IMR-90 (cell line): ENCODE data around the gene KLHL29. TPM values are rescaled to one million over a fixed set of nuclear protein-coding genes. Genes with fewer than 3 reads are reported as not detected.
A peak's percentile ranks its signal among the peaks of the same experiment; 100 is the strongest.

ENCODE experiments used
- ATAC-seq: fragments of 200-7000 bp; cut with Tn5 transposase; 2 replicates; pipeline ENCODE4 v1.9.1; 2020; ENCODE audit warnings: low read depth, mild to moderate bottlenecking, moderate library complexity
- BruUV-seq: library from RNA; stranded (reverse); fragments of 400-500 nt; replicated peaks from 2 replicates; lab custom pipeline; 2021; lab: Mats Ljungman, UMichigan
- CTCF ChIA-PET: fragments of 300-600 bp; formaldehyde crosslinking; extraction: SDS; loops from one replicate; lab custom pipeline; 2021; ENCODE audit warnings: antibody characterized with exemption; lab: Yijun Ruan, JAX
- POLR2A ChIA-PET: fragments of 300-600 bp; sonication (Branson Sonifier 250); formaldehyde crosslinking; loops from one replicate; lab custom pipeline; 2022; ENCODE audit warnings: antibody characterized with exemption; ENCODE audit not compliant: unreplicated experiment; lab: Charles Lee
- DNase-seq: peaks from one replicate; pipeline ENCODE4 v3.0.0; 2013
- H2AFZ ChIP-seq: replicated peaks from 2 replicates; pipeline ENCODE3; 2013; ENCODE audit warnings: low read length, mild to moderate bottlenecking; ENCODE audit not compliant: poor library complexity
- H2AK5ac ChIP-seq: 2 replicates; pipeline ENCODE4 v1.6.1; 2013; ENCODE audit warnings: low read depth, low read length, inconsistent platforms
- H2AK9ac ChIP-seq: replicated peaks from 2 replicates; pipeline ENCODE3; 2013; ENCODE audit warnings: mild to moderate bottlenecking, low read depth, low read length, moderate library complexity; ENCODE audit not compliant: poor library complexity
- H2BK120ac ChIP-seq: 2 replicates; pipeline ENCODE4 v1.6.1; 2013; ENCODE audit warnings: low read depth, low read length, inconsistent platforms
- H2BK15ac ChIP-seq: 3 replicates; pipeline ENCODE4 v1.6.1; 2013; ENCODE audit warnings: low read depth, low read length, inconsistent platforms
- H2BK20ac ChIP-seq: 2 replicates; pipeline ENCODE4 v1.6.1; 2013; ENCODE audit warnings: low read depth, mild to moderate bottlenecking, inconsistent platforms, low read length, moderate library complexity
- H2BK5ac ChIP-seq: 2 replicates; pipeline ENCODE4 v1.6.1; 2013; ENCODE audit warnings: mild to moderate bottlenecking, low read depth, low read length, inconsistent platforms; ENCODE audit not compliant: poor library complexity, severe bottlenecking
- H3K14ac ChIP-seq: replicated peaks from 2 replicates; pipeline ENCODE4 v1.6.1; 2013; ENCODE audit warnings: low read depth, low read length, inconsistent platforms
- H3K18ac ChIP-seq: 2 replicates; pipeline ENCODE4 v1.6.1; 2013; ENCODE audit warnings: low read depth, low read length, control low read depth
- H3K23ac ChIP-seq: 2 replicates; pipeline ENCODE4 v1.6.1; 2013; ENCODE audit warnings: low read depth, low read length, inconsistent platforms
- H3K27ac ChIP-seq: 2 replicates; pipeline ENCODE4 v1.5.1; 2013; ENCODE audit warnings: mild to moderate bottlenecking, control low read depth, low read length; ENCODE audit not compliant: insufficient read depth
- H3K27me3 ChIP-seq: 2 replicates; pipeline ENCODE4 v1.6.1; 2013; ENCODE audit warnings: low read length; ENCODE audit not compliant: control insufficient read depth, insufficient read depth
- H3K36me3 ChIP-seq: 2 replicates; pipeline ENCODE4 v1.6.1; 2013; ENCODE audit warnings: low read length, mixed read lengths; ENCODE audit not compliant: control insufficient read depth, insufficient read depth
- H3K4ac ChIP-seq: 2 replicates; pipeline ENCODE4 v1.6.1; 2013; ENCODE audit warnings: low read depth, low read length, inconsistent platforms
- H3K4me1 ChIP-seq: 2 replicates; pipeline ENCODE4 v1.6.1; 2013; ENCODE audit warnings: low read length, mixed read lengths; ENCODE audit not compliant: control insufficient read depth, insufficient read depth
- H3K4me2 ChIP-seq: 2 replicates; pipeline ENCODE4 v1.6.1; 2013; ENCODE audit warnings: low read depth, mild to moderate bottlenecking, control low read depth, low read length, moderate library complexity
- H3K4me3 ChIP-seq: 2 replicates; pipeline ENCODE4 v1.5.1; 2013; ENCODE audit warnings: low read depth, mild to moderate bottlenecking, control low read depth, low read length, moderate library complexity; ENCODE audit not compliant: insufficient read depth
- H3K56ac ChIP-seq: 2 replicates; pipeline ENCODE4 v1.6.1; 2013; ENCODE audit warnings: low read length, inconsistent platforms; ENCODE audit not compliant: insufficient read depth; ENCODE audit errors: extremely low read depth
- H3K79me1 ChIP-seq, 2 experiments: 2 replicates each; pipeline ENCODE4 v1.6.1; 2013; ENCODE audit warnings: low read length in 2 of 2, inconsistent platforms in 1 of 2, low read depth in 1 of 2
- H3K9ac ChIP-seq: 2 replicates; pipeline ENCODE4 v1.6.1; 2013; ENCODE audit warnings: low read depth, low read length, control low read depth
- H3K9me1 ChIP-seq: 2 replicates; pipeline ENCODE4 v1.6.1; 2013; ENCODE audit warnings: low read length, inconsistent platforms; ENCODE audit not compliant: insufficient read depth
- H3K9me3 ChIP-seq: 2 replicates; pipeline ENCODE4 v1.6.1; 2013; ENCODE audit warnings: low read length; ENCODE audit not compliant: control insufficient read depth, insufficient read depth
- H4K20me1 ChIP-seq: 2 replicates; pipeline ENCODE4 v1.6.1; 2013; ENCODE audit warnings: low read length, inconsistent platforms; ENCODE audit not compliant: insufficient read depth
- H4K5ac ChIP-seq: 2 replicates; pipeline ENCODE4 v1.6.1; 2013; ENCODE audit warnings: mild to moderate bottlenecking, low read depth, low read length, control low read depth
- H4K8ac ChIP-seq, 2 experiments: 2 replicates each; pipeline ENCODE4 v1.6.1; 2013; ENCODE audit warnings: low read depth in 2 of 2, low read length in 2 of 2, control low read depth in 1 of 2, inconsistent platforms in 1 of 2
- H4K91ac ChIP-seq: 2 replicates; pipeline ENCODE4 v1.6.1; 2013; ENCODE audit warnings: low read depth, low read length, inconsistent platforms; ENCODE audit not compliant: insufficient read depth
- BHLHE40 ChIP-seq: fragments of 150-350 bp; IDR thresholded peaks from 2 replicates; pipeline ENCODE4 v1.6.1; 2016; ENCODE audit warnings: mild to moderate bottlenecking, low read depth, low read length
- CEBPB ChIP-seq: IDR thresholded peaks from 2 replicates; pipeline ENCODE4 v1.6.1; 2012; ENCODE audit warnings: low read depth, low read length, improper control_type of control experiment
- CHD1 ChIP-seq: IDR thresholded peaks from 2 replicates; pipeline ENCODE4 v1.6.1; 2012; ENCODE audit warnings: low read depth, low read length, improper control_type of control experiment
- CTCF ChIP-seq: conservative IDR thresholded peaks from 2 replicates; pipeline ENCODE4 v1.5.1; 2012; ENCODE audit warnings: mild to moderate bottlenecking, low read depth, low read length, improper control_type of control experiment
- ELK1 ChIP-seq: fragments of 150-350 bp; IDR thresholded peaks from 2 replicates; pipeline ENCODE4 v1.6.1; 2016; ENCODE audit warnings: low read depth, mild to moderate bottlenecking, low read length, moderate library complexity, borderline replicate concordance
- FOS ChIP-seq: fragments of 150-350 bp; IDR thresholded peaks from 2 replicates; pipeline ENCODE4 v1.6.1; 2016; ENCODE audit warnings: low read depth, low read length
- MAFK ChIP-seq: IDR thresholded peaks from 2 replicates; pipeline ENCODE4 v1.6.1; 2012; ENCODE audit warnings: low read depth, low read length, improper control_type of control experiment
- MAZ ChIP-seq: IDR thresholded peaks from 2 replicates; pipeline ENCODE4 v1.6.1; 2012; ENCODE audit warnings: low read depth, mild to moderate bottlenecking, low read length, improper control_type of control experiment, moderate library complexity, borderline replicate concordance
- MXI1 ChIP-seq: IDR thresholded peaks from 2 replicates; pipeline ENCODE4 v1.6.1; 2012; ENCODE audit warnings: low read depth, mild to moderate bottlenecking, low read length, moderate library complexity, borderline replicate concordance
- NFE2L2 ChIP-seq: fragments of 150-350 bp; IDR thresholded peaks from 2 replicates; pipeline ENCODE4 v1.6.1; 2016; ENCODE audit warnings: low read depth, mild to moderate bottlenecking, low read length
- POLR2A ChIP-seq: IDR thresholded peaks from 2 replicates; pipeline ENCODE4 v1.6.1; 2012; ENCODE audit warnings: mild to moderate bottlenecking, low read depth, low read length
- RAD21 ChIP-seq: IDR thresholded peaks from 2 replicates; pipeline ENCODE4 v1.6.1; 2012; ENCODE audit warnings: low read length, improper control_type of control experiment
- RCOR1 ChIP-seq: IDR thresholded peaks from 2 replicates; pipeline ENCODE4 v1.6.1; 2012; ENCODE audit warnings: mild to moderate bottlenecking, low read length, improper control_type of control experiment; ENCODE audit not compliant: insufficient replicate concordance
- RFX5 ChIP-seq: IDR thresholded peaks from 2 replicates; pipeline ENCODE4 v1.8.0; 2012; ENCODE audit warnings: low read depth, mild to moderate bottlenecking, low read length, moderate library complexity
- SMC3 ChIP-seq: fragments of 150-350 bp; IDR thresholded peaks from 2 replicates; pipeline ENCODE4 v1.6.1; 2016; ENCODE audit warnings: low read depth, mild to moderate bottlenecking, antibody characterized with exemption, low read length, moderate library complexity
- USF2 ChIP-seq: fragments of 150-350 bp; IDR thresholded peaks from 2 replicates; pipeline ENCODE4 v1.6.1; 2017; ENCODE audit warnings: mild to moderate bottlenecking, antibody characterized with exemption, low read length, low read depth
- WGBS, 2 experiments: methylation state at CpG; one replicate each; pipeline versions ENCODE4 v1.1.5 to v1.1.7; 2013; ENCODE audit warnings: missing lambda C conversion rate in 2 of 2; ENCODE audit not compliant: insufficient read length in 1 of 2; ENCODE audit errors: extremely low coverage in 2 of 2; 5-methylcytosine and 5-hydroxymethylcytosine counted together
- dilution Hi-C: fragments of 300-500 bp; cut with HindIII; formaldehyde crosslinking; loops from one replicate; pipeline ENCODE4 v1.14.3; 2018; ENCODE audit warnings: low sequenced_read_pairs; ENCODE audit not compliant: unreplicated experiment
- in situ Hi-C: fragments of 300-500 bp; cut with MboI; formaldehyde crosslinking; loops from 3 replicates; pipeline ENCODE4 v1.14.3; 2019; ENCODE audit warnings: low sequenced_read_pairs, inconsistent platforms, mixed read lengths
- intact Hi-C: fragments of 100-400 bp; cut with micrococcal nuclease; formaldehyde crosslinking; loops from 2 replicates; pipeline ENCODE4 v1.10.0; 2022
- polyA plus RNA-seq, 3 experiments: library from polyadenylated mRNA; depleted of rRNA; stranded (reverse); fragments of >200 nt; gene quantifications; 2 replicates each; pipeline ENCODE4 v1.2.3, GENCODE V29; 2012; ENCODE audit warnings: low replicate concordance in 1 of 3
- total RNA-seq: library from RNA; depleted of rRNA; stranded (reverse); fragments of >200 nt; gene quantifications from 2 replicates; pipeline ENCODE4 v1.2.3, GENCODE V29; 2012

KLHL29 gene
- total and polyA plus RNA-seq, 2 of the 4 experiments (the other 2 are of a cell fraction), result 2.0 to 8.0 TPM

GRCh38 chr2:23689891-23690290 is 304.9 kb downstream of the KLHL29 start:
- no TSS peak for BruUV-seq
- intact Hi-C loops (no loop called here), dilution Hi-C loops (no loop called here), in situ Hi-C loops (no loop called here)
- Histone ChIP-seq H3K27me3 (no peaks in the 10 kb centered on the region), H4K20me1 (no peaks in the 10 kb centered on the region; the same call in 1 of the 2 replicates), H3K79me1 (no peaks in the 10 kb centered on the region), H4K8ac (no peak overlapping the region), H3K9ac (no peak overlapping the region), H4K5ac (no peak overlapping the region), H3K36me3 (peaks cover 38% of the 10 kb centered on the region), H3K9me3 (no peaks in the 10 kb centered on the region), H3K4me2 (no peak overlapping the region), H3K27ac (no peak overlapping the region), H3K18ac (no peak overlapping the region), H2BK20ac (no peak overlapping the region), H2AK9ac (peak overlapping the region; percentile 50), H3K56ac (no peak overlapping the region), H3K4ac (no peak overlapping the region), H4K91ac (no peak overlapping the region), H3K14ac (no peak overlapping the region), H2BK5ac (no peak overlapping the region), H3K4me1 (no peaks in the 10 kb centered on the region), H2AFZ (no peak overlapping the region), H2BK120ac (no peak overlapping the region), H3K23ac (no peak overlapping the region), H2BK15ac (no peak overlapping the region), H2AK5ac (no peak overlapping the region), H3K4me3 (no peak overlapping the region), H3K9me1 (no peaks in the 10 kb centered on the region; the same call in 1 of the 2 replicates)
- no CpG with 5 or more reads among the region's 9 CpGs for WGBS, 2 experiments
- no peak for DNase-seq
- ChIA-PET CTCF (no interaction called here), POLR2A (no interaction called here)
- ATAC-seq, result no peak
- TF ChIP-seq POLR2A, result no peak
- TF ChIP-seq CHD1, result no peak
- no peak for TF ChIP-seq MAZ
- TF ChIP-seq ELK1, result no peak
- TF ChIP-seq USF2, result no peak
- TF ChIP-seq MAFK, result no peak
- no peak for TF ChIP-seq FOS
- TF ChIP-seq NFE2L2, result no peak
- TF ChIP-seq RAD21, result no peak
- no peak for TF ChIP-seq MXI1
- no peak for TF ChIP-seq RFX5
- no peak for TF ChIP-seq SMC3
- TF ChIP-seq BHLHE40, result no peak
- TF ChIP-seq CTCF, result no peak
- no peak for TF ChIP-seq CEBPB
- no peak for TF ChIP-seq RCOR1
